ENCODE measurements around the gene RBM38. TPM values are rescaled to one million over a fixed set of nuclear protein-coding genes. Genes with fewer than 3 reads are reported as not detected.
"Not testable (repeated sequence)": the region's sequence is repeated elsewhere in the genome, so short reads cannot be mapped to it uniquely, and the experiment has no call there.

Gene RBM38
- total and polyA plus RNA-seq, 9 of the 15 experiments (the other 6 are each of a cell fraction or from before 2014, with no cell fraction given) = 0.28 to 82.4 (median 33.2) TPM

- CTCF ChIA-PET (ENCODE audit: low intra/inter-chr PET ratio); H4K20me1 ChIP-seq (replicated peaks; ENCODE audit: control insufficient read depth, insufficient read depth, low read length); H3K9me3 ChIP-seq (replicated peaks; ENCODE audit: control insufficient read depth, insufficient read depth, low read depth, low read length); H2AFZ ChIP-seq (ENCODE audit: low read depth, low read length); FAIRE-seq; H3K27ac ChIP-seq (ENCODE audit: extremely low read depth, low read depth, low read length); H3K9ac ChIP-seq (ENCODE audit: insufficient read depth in 1 of 2, low read depth in 2 of 2, low read length in 2 of 2); in situ Hi-C loops (cut with MboI); H3K4me3 ChIP-seq; BruUV-seq (replicated peaks); ATAC-seq; H3K4me2 ChIP-seq (ENCODE audit: insufficient read depth, low read length); H3K4me1 ChIP-seq (replicated peaks in 1 of 2; ENCODE audit: control insufficient read depth in 2 of 2, insufficient read depth in 2 of 2, low read length in 2 of 2); H3K9me1 ChIP-seq (ENCODE audit: control insufficient read depth, insufficient read depth, low read length); H3K27me3 ChIP-seq (ENCODE audit: control insufficient read depth in 2 of 2, insufficient read depth in 2 of 2, low read length in 2 of 2): not testable (repeated sequence)
- peak in 1 of 4 experiments; percentile 11 for DNase-seq (ENCODE audit: extremely low read depth in 1 of 4, low spot score in 3 of 4)
- TF ChIP-seq POLR2AphosphoS5 (IDR thresholded peaks at IDR 0.05; ENCODE audit: control insufficient read depth, insufficient read depth, low read depth, low read length) = peak; percentile 30; the same call in 1 of the 2 replicates
- TF ChIP-seq NFYB (IDR thresholded peaks at IDR 0.05; ENCODE audit: extremely low read depth, insufficient read length) = peak; percentile 34
- TF ChIP-seq POLR2A (conservative IDR thresholded peaks at IDR 0.05) = peak; percentile 55; the same call in 1 of the 2 replicates
- TF ChIP-seq POLR2G (IDR thresholded peaks at IDR 0.05; ENCODE audit: low read depth, low read length) = 0 out of 2 replicates have a peak, but pooled peaks have one; percentile 17
- intact Hi-C loops (cut with micrococcal nuclease) = loop anchor here (10.0 kb wide), 1 partner anchor 794 kb away; no protein-coding TSS in a partner anchor
- 61% methylated on average over 21 of the region's 21 CpGs for WGBS (ENCODE audit: insufficient coverage, low coverage, missing lambda C conversion rate)
- H3K79me2 ChIP-seq (ENCODE audit: control insufficient read depth, insufficient read depth, low read length) = peaks cover 32% of the 10 kb centered on the region
- POLR2A ChIA-PET = interaction anchor here (0.5 to 0.8 kb wide), 4 partner anchors 13 to 956 kb away, joined by 3 to 4 read pairs (median 3); no protein-coding TSS in a partner anchor
- H3K36me3 ChIP-seq (ENCODE audit: control insufficient read depth, insufficient read depth, low read length) = peaks cover 23% of the 10 kb centered on the region
Measured at GRCh38 chr20:57348922-57349574, 42.1 kb upstream of the RBM38 start.
